HG03103 (cell line): ENCODE results near the gene IGFBP4.

Experiments
- ATAC-seq: cut with Tn5 transposase; IDR thresholded peaks from one replicate; pipeline ENCODE4 v1.9.1; 2021; ENCODE audit warnings: low read depth; ENCODE audit not compliant: unreplicated experiment

Gene IGFBP4

GRCh38 chr17:40453881-40454612 lies 10.8 kb downstream of the IGFBP4 start:
- no peak for ATAC-seq

DNA sequence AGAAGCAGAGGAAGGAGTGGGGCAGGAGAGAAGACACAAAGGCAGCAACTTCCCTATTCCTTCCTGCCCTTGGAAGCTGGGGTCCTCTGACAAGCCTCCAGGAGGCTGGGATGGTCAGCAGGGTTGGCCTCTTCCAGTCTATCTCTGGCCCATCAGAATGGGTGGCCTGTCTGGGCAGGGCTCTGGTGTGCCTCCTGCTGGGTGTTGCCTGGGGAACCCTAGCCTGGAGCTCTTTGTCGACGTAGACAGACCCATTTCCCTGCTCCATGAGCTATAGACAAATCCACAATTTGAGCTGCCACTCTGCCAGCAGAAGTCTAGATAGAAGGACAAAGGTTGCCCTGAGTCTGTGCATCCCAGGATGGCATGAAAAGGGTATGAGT lies 11.4 kb downstream of the IGFBP4 start:
- no peak for ATAC-seq

DNA sequence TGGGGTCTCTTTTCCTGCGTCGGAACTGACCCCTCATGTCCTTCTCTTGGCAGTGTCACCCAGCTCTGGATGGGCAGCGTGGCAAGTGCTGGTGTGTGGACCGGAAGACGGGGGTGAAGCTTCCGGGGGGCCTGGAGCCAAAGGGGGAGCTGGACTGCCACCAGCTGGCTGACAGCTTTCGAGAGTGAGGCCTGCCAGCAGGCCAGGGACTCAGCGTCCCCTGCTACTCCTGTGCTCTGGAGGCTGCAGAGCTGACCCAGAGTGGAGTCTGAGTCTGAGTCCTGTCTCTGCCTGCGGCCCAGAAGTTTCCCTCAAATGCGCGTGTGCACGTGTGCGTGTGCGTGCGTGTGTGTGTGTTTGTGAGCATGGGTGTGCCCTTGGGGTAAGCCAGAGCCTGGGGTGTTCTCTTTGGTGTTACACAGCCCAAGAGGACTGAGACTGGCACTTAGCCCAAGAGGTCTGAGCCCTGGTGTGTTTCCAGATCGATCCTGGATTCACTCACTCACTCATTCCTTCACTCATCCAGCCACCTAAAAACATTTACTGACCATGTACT lies 13.2 kb downstream of the IGFBP4 start:
- ATAC-seq, result no peak

DNA sequence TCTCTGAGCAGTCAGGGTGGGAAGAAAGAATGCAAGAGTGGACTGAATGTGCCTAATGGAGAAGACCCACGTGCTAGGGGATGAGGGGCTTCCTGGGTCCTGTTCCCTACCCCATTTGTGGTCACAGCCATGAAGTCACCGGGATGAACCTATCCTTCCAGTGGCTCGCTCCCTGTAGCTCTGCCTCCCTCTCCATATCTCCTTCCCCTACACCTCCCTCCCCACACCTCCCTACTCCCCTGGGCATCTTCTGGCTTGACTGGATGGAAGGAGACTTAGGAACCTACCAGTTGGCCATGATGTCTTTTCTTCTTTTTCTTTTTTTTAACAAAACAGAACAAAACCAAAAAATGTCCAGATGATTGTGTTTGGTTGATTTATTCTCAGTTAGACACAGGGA lies 14.1 kb downstream of the IGFBP4 start:
- no peak for ATAC-seq

GRCh38 chr17:40457964-40458791 lies 14.9 kb downstream of the IGFBP4 start:
- ATAC-seq, result no peak

DNA sequence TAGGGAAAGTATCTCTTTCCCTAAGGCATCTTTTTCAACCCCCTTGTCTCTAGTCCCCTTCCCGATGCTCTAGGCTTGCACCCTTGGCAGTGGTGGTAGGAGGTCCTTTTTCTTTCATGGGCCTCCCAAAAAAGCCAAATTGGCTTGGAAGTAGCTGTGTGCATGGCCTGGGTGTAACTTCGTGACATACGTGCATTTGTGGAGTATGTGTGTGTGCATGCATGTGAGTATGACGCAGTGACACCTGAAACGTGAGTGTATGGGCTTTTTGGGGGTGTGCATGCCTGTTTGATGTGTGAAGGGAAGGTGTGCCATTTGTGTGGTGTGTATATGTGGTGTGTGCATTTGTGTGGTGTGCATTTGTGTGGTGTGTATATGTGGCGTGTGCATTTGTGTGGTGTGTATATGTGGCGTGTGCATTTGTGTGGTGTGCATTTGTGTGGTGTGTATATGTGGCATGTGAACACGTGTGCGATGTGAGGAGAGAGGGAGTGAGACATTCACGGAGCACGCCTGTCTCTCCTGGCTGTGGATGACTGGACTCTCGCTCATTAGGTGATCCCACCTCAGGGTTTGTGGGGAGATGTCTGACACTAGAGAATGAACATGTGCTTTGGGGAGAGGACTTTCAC lies 15.7 kb downstream of the IGFBP4 start:
- ATAC-seq, result no peak

DNA sequence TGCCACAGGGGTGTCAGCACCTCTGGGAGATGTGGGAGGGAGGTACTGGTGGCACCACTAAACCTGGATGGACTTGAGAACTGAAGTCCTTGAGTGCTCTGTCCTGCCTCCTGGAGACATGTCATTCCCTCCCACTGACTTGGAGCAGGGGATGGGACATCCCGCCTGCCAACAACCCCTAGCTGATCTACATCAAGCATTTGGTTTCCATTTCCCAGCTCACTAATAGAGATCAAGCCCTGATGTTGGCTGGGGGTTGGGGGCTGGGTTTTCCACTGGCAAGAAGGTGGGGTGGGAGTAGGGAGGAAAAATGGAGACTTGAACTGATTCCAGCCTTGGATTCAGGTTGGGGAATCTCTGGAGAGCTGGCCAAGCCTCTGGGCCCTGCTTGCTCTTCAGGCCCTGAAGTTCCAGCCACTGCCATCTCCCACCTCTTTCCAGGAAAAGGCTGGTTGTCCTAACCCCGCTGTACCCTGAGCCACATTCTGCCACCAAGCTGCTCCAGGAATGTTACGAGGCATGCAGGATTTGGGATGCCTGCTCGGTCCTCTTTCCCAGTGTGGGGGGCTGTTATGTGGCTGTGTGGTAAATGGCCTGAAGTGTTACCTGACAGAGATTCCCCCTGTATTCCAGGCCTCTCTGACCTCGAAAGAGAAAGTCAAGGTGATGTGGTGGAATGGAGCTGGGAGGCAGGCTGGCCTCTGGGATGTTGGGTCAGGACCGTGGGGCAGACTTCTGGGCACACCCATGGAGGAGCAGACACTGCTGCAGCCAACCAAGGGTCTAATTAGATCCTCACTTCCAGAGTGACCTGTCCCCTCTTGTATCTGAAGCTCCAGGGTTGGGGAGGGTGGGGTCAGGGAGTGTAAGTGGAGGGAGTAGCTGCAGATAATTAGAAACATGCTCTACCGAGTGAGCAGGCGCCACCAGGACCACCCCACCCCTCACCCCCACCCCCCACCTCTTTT lies 16.7 kb downstream of the IGFBP4 start:
- no peak for ATAC-seq

DNA sequence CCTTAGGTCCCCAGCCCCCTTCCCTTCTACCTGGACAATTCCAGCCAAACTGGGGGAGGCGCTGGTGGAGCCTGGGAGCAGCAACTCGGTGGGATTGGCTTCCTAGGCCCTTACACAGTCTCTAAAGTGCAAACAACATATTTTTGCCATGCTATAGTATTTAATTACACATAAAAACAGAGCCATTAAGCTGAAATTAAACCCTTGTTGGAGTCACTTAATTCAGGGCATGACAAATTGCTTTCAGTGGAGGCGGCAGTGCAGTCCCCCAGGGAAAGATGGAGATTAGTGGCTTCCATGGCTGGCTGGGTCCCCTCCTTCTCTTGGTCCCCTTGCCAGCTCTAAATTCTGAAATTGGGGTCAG lies 17.3 kb downstream of the IGFBP4 start:
- ATAC-seq, result no peak

DNA sequence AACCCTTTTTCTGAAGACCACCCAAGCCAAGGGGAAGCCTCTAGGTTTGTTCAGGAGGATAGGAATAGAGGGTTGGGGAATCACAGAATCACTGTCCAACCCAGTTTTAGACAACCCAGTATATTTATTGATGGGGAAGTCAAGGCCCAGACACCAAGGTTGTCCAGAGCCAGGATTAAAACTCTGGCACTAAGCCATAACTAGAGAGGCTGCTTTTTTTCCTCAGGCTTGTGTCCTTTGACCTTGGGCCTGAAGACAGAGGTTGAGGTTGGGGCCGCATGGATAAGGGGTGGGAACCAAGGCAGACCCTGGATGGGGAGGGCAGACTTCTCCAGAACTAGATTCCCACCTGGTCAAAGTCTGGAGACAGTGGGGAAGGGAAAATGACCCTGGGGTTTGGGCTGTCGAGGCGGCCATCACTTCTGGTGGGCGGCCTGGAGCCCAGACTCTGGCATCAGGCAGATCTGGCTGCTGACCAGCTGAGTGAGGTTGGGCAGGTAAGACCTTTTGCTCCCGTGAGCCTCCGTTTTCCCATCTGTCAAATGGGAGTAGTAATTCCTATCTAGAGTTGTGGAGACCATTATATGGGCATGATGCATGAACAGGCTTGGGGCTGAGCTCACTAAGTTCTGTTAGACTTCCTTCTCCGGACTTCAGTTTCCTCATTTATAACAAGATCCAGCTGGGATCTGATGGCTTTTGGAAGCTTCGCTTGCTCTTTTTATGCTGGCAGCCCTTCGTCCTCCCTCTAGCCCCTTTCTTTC lies 17.9 kb downstream of the IGFBP4 start:
- no peak for ATAC-seq

DNA sequence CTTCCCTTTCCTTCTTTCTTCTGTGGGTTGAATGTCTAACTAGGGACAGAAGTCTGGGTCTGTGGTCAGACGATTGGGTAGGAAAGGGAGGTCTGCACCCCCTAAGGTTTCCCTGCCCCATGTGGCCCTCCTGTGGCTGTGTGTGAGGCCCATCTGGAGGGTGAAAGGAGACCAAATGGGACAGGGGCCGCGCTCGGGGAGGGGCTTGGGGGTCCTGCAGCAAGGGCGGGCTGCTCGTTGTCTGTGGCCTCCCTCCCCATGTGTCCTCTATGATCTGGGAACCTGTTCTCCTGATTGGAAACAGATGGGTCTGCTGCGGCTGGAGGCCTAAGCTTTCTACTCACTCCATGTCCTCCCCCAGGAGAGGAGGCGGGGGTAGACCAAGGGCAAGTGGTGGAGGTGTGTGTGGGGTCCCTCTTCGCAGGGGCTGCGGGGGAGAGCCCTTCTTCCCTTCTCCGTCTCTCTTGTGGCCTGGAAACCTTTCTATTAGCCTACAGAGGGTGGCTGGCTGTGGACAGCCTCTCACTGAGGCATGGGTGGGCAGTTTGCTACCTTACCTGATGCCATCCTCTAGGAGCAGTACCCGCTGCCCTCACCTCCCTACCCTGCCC lies 18.6 kb downstream of the IGFBP4 start:
- no peak for ATAC-seq

DNA sequence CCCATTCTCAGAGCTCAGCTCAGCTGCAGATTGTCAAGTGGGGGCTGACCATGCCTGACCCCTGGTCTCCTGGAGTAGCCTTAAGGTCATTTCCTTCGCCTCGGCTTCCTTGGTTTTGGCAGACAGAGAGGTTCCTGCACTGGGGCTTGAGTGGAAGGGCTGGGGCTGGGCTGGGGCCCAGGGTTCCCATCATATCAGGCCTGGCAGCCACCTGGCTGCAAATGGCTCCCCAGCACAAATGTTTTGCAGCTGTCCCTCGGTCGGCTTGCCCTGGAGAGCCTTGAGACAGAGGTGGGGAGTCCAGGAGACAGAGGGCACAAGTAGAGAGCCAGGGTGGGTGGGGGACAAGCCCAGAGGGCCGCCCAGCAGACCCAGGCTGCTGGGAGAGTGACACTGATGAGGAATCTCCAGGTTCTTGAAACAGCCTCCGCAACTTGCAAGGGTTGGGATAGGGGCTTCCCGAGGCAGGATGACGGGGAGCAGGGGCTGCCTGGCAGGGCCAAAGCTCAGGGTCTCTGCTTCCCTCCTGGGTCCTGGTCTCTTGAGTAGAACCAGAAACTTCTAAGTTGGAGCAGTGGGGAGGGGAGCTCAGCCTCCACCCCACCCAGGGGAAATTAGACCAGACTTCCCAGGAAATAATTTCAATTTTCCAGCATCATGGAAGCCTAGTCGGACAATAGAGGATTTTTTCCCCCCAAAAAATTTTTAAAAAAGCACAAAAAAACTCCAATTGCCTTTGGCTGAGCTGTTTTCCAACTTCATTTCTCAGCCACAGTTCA lies 19.3 kb downstream of the IGFBP4 start:
- ATAC-seq, result no peak

GRCh38 chr17:40463122-40463550 lies 19.9 kb downstream of the IGFBP4 start:
- no peak for ATAC-seq

GRCh38 chr17:40464392-40464855 lies 21.2 kb downstream of the IGFBP4 start:
- no peak for ATAC-seq

- ATAC-seq, result no peak
These were observed 23.2 kb downstream of the IGFBP4 start for GRCh38 chr17:40466298-40466971.

- ATAC-seq, result no peak
These were observed 24.1 kb downstream of the IGFBP4 start for GRCh38 chr17:40467281-40467867.

DNA sequence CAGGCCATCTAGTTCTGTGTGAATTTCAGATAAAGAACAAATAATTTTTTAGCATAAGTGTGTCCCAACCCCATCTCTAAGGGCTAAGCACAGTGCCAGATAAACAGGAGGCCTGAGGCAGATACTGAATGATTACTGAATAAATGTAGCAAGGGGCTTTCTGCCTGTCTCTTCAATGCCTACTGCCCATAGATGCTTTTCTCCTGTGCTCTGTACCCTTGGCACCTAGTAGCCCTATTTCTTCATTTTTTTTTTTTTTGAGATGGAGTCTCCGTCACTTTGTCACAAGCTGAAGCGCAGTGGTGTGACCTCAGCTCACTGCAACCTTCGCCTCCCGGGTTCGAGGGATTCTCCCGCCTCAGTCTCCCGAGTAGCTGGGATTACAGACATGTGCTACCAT lies 25.3 kb downstream of the IGFBP4 start:
- no peak for ATAC-seq
